NCI-H1694 treated with DMSO at 0.1 percent for 48 hours (cell line): ENCODE results near the gene RAMACL.
"Not testable (repeated sequence)": the region's sequence is repeated elsewhere in the genome, so short reads cannot be mapped to it uniquely, and the experiment has no call there.

Experiments
- DNase-seq: peaks from one replicate; lab custom pipeline; 2025; lab: John Stamatoyannopoulos, UW

Gene RAMACL

GRCh38 chr6:166554316-166554715 is 32.2 kb downstream of the RAMACL start:
- no peak for DNase-seq

DNA sequence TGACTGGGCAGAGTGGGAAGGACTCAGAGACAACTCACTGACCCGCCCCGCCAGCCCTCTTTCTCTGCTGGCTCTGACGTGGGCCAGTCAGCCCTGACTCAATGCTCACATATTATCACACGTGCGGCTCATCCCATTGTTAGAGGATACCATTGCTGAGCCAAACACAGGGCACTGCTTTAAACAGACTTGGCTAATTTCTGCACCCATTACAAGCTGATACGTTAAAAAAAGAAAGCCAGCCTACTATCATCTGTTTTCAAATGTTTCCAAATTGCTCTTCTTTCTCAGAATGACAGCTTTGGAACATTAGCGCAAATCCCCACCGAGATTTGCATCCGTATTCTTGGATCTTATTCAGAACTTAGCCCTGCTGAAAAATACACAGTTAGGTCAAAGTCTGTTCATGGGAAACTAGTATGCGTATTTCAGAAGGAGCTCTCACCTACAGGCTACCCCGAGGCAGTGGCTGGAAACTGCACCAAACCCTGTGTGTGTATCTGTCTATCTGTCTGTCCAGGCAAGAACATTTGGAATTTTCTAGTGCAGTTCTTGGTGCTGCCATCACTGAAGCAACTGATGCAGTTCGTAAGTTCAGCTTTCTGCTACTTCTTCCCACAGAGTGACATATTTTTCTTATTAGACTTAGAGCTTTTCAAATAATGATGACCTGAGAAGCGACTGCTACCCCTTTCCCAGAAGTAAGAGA is 32.8 kb downstream of the RAMACL start:
- DNase-seq, result no peak

- DNase-seq, result no peak
These were observed 33.9 kb downstream of the RAMACL start for GRCh38 chr6:166552600-166552999.

DNA sequence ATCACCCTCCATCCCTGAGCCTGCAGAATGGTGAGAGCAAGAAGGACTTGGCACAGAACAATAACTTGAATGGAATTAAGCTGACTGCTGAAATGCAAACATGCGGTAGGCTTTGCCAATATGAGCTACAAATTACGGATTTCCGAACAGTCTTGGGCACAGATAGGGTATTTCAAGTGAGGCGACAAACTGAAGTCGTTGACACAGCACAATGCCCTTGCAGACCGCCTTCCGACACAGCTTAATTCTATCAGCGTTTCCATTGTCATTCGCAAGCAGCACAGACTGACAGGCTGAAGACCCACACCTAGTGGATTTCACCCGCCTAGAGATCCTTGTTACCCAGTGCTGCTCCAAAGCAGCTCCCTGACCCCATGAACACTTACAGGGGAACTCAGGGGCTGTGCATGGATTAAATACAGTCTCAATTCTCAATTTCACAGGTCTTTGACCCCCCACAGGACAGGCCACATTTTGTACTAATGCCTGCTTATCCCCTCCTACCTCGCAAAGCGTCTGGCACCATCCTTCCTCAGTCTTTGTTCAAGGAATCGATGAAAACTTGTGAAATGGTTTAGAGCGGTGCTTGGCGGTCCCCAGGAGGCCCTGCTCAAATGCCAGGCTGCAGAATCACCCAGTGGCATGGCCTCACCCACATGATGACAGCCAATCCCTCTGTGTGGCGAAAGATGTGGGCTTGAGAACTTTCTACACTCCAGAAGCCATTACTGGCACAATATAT is 34.6 kb downstream of the RAMACL start:
- no peak for DNase-seq

DNA sequence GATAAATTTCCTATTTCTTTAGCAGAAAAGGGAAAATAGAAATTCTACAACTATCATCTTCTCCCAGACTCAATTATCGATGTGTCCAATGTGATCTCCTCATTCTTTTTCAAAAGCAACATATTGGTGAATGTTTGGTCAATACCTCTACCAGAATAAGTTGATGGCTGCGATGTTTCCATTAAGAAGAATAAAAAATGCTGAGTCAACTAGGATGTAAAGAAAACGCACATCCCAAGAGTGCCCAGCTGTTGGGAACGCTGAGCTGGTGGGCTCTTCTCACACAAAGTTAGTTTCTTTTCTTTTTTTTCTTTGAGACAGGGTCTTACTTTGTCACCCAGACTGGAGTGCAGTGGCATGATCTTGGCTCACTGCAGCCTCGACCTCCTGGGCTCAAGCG is 39.8 kb downstream of the RAMACL start:
- no peak for DNase-seq

DNA sequence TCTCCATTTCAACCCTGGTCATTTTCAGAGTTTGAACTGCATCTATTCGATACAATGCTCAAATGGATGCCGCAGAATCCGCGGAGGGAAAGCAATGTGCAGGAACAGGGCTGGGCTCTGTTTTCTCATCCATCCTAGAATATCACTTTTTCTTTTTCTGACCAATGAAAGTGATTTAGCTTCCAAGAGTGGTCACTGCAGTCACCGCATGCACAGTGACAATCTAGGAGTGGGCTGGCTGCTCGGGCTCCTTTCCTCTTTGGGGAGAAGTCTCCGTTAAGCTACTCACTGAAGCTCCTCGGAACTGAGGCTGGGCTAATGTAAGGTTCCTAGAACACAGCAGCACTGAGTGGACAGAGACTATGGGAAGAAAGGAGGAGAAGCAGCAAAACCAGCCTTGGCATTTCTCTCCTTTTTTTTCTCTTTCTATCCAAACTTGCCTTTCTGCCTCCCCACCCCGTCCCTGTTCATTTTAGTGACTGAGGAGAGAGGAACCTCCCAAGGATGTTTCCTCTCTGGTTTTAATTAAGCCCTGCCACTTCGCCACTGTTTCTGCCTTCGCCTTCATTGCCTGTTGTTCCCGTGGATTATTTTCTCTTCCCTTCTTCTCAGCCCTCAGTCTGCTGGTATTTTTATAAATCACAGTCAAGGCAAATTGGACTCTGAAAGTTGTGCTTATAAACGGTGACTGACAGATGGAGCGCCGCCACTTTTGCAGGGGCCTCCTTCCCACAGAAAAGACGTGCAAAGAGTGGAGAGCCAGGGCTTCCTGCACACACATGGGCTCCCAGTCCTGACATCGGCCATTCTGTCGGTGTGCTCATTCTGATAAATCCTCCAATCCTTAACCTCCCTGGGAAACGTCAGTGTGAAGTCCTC is 41.1 kb downstream of the RAMACL start:
- DNase-seq, result no peak

- no peak for DNase-seq
These were observed 42.2 kb downstream of the RAMACL start for GRCh38 chr6:166544296-166544605.

DNA sequence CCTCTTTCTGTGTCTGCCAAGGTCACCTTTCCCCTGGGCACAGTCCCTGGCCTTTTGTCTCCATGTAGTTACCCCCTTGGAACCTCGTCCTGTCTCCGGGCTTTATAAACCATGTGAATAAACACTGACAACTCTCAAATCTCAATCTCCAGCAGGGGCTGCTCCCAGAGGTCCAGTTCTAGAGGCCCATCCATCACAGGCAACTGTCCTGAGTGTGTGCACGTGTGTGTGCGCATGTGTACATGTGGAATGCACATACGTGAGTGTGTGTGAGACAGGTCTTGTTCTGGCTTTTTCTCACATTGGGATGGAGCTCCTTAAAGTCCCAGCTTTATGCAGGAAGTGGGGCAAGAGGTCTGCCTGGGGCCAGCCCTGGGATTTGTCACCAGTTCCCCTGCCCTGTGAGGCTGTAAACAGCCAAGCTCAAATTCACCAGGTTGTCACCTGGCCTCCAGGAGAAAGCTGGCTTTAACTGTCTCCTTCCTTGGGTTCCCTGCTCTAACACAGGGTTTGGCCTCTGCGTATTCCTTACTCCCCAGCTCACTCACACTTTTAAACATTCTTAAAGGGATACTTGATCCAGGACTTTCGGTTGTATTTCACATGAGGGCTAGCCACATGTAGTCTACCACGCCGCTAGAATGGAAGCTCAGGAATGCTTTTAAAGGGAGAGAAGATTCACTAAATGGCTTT is 42.7 kb downstream of the RAMACL start:
- DNase-seq, result no peak

- no peak for DNase-seq
These were observed 43.9 kb downstream of the RAMACL start for GRCh38 chr6:166542580-166542912.

GRCh38 chr6:166541876-166542579 is 44.5 kb downstream of the RAMACL start:
- no peak for DNase-seq

- DNase-seq, result no peak
These were observed 45.1 kb downstream of the RAMACL start for GRCh38 chr6:166541366-166541765.

GRCh38 chr6:166540631-166541331 is 45.7 kb downstream of the RAMACL start:
- DNase-seq, result no peak

DNA sequence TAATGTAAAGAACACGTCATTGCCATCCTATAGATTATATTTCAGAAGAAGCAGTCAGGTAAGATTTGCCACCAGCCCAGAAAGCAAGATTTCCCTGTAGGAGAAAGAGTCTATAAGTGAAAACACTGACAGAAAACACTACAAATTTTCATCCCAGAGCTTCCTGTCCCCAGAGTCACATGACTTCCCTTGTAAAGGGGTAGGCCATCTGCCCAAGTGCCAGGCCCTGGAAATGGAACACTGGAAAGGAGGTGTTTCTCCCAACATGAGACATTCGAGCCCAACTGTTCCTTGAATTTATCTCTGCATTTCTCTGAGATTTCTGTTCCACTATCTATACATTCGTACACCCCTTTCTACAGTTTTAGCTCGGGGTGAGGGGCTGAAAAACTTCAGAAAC is 46.9 kb downstream of the RAMACL start:
- no peak for DNase-seq

- not testable (repeated sequence) for DNase-seq
These were observed 47.5 kb downstream of the RAMACL start for GRCh38 chr6:166539011-166539385.

DNA sequence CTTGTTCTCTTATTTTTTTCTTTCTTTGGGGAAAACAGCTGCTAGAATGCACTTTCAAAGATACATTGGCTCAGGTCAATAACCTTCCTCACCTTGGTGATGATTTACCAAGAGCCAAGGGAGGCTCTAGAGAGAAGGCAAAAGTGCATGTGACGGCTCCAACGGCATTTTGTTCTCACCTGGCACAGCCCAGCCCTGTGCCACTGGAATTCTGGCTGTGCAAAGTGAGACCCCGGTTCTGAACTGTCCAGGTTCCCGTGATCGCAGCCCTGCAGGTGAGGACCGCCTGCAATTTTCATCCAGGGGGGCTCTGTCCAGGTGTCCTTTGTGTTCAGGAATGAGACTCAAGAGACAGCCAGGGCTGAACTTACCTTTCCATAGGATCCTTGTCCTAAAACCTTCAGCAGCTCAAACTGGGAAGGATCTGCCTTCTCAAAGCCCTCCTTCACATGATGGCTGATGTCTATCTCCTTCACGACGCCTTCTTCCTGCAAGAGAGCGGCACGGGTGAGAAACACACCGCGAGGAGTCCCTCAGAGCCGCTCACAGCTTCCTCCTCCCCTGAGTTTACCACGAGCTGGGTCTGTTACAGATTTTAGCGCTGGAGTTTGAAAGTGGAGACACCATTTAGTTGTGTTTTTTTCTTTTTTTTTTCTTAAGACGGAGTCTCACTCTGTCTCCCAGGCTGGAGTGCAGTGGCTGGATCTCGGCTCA is 48.0 kb downstream of the RAMACL start:
- DNase-seq, result no peak

DNA sequence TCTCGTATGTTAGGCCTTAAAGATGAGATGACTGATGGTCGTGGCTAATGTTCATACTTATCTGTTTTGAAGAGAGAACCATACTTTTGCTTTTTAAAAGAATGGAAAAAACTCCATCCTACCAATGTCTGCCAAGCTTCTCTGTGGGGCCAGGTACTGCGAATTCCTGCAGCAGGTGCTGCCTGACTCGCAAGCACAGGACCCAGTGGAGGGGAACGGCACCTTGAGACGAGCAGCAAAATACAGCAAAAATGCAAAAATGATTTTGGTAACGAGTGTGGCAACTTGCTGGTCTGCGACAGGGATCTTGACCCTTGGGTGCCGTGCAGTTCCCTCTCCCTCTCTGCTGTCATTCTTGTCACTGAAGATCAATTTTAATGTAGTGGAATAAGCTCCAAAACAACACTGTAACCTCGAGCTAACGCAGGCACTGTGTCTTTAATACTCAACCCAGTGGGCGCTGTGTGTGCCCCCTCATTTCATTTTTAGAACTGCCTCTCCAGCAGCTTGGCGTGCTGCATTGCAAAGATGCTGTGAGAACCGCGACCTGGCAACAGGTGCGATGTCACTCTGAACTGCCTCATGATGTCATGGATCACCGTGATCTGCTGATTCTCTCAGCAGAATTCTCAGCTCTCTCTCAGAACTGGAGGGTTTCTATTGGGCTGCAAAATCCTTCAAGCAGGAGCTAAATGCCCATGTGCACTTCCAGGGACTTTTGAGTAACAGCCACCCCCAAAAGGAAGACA is 51.6 kb downstream of the RAMACL start:
- no peak for DNase-seq

GRCh38 chr6:166533205-166533824 is 53.2 kb downstream of the RAMACL start:
- no peak for DNase-seq
